Skeletal muscle satellite cell (primary cell): Measurements from ENCODE around the gene TEAD2. TPM values are rescaled to one million over a fixed set of nuclear protein-coding genes. Genes with fewer than 3 reads are reported as not detected.
A peak's percentile ranks its signal among the peaks of the same experiment; 100 is the strongest.

ENCODE experiments used
- H3K27me3 ChIP-seq: 2 replicates; pipeline ENCODE4 v1.7.0; 2013; ENCODE audit warnings: low read length; ENCODE audit not compliant: control insufficient read depth, insufficient read depth
- H3K36me3 ChIP-seq: 2 replicates; pipeline ENCODE4 v1.7.0; 2013; ENCODE audit warnings: mild to moderate bottlenecking, control low read depth, low read length; ENCODE audit not compliant: insufficient read depth
- H3K4me1 ChIP-seq: 2 replicates; pipeline ENCODE4 v1.7.0; 2013; ENCODE audit warnings: low read length; ENCODE audit not compliant: control insufficient read depth, insufficient read depth
- H3K4me2 ChIP-seq: 2 replicates; pipeline ENCODE4 v1.7.0; 2013; ENCODE audit warnings: mild to moderate bottlenecking, low read length
- H3K4me3 ChIP-seq: 2 replicates; pipeline ENCODE4 v1.7.0; 2013; ENCODE audit warnings: low read length
- H3K9ac ChIP-seq: 2 replicates; pipeline ENCODE4 v1.7.0; 2013; ENCODE audit warnings: mild to moderate bottlenecking, low read depth, low read length, moderate library complexity
- H3K9me3 ChIP-seq: replicated peaks from 2 replicates; pipeline ENCODE4 v1.7.0; 2013; ENCODE audit warnings: mild to moderate bottlenecking, control low read depth, low read length
- total RNA-seq: library from RNA; depleted of rRNA; stranded (reverse); fragments of >200 nt; gene quantifications from 2 replicates; pipeline ENCODE4 v1.2.3, GENCODE V29; 2012; rRNA removed

The TEAD2 gene
- total RNA-seq = 8.4 and 10.9 TPM in 2 replicates

DNA sequence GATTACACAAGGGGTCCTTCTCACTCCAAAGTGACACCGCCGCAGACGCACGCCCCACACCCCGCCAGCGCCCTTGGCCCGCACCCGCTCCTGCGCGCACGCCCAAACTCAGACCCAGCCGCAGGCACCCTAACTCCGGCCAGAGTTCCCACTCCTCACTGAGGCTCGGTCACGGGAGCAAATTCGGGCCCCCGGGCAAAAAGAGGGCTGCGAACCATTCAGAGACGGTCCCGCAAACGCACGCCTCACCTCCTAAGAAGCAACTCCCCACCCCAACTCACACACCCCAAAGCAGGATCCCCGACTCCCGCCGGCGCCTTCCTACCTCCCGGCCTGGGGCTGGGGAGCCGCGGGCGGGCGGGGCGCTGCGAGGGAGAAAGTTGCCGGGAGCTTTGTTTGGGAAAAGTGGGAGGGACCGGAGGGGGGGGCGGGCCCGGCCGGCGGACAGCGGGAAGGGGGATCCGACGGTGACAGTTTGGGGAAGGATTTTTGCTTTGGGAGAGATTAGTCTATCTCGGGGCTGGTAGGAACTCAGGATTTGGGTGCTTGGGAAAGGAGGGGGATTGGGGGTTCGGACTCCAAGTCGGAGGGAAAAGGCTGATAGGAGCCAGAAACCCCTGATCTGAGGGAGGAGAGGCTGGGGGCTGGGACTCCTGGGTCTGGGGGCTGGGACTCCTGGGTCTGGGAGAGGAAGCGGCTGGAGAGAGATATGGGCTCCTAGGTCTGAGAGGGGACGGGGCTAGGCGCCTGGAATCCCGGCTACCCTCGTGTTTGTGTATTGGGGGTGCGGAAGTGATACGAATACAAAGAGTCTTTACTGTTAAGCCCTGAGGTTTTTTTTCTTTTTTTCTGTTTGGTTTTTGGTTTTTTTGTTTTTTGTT lies at the start of gene TEAD2:
Gene TEAD2 (minus strand): TSS at position 369 of the 881 bp plus-strand sequence. CDS start 2,341 bp downstream, outside the sequence.
- H3K4me1 ChIP-seq = peaks cover 8% of the 10 kb centered on the region
- H3K9ac ChIP-seq = peak within 1 kb of the TSS; percentile 92
- H3K4me3 ChIP-seq = peak within 1 kb of the TSS; percentile 89
- peak within 1 kb of the TSS; percentile 91 for H3K4me2 ChIP-seq
- H3K9me3 ChIP-seq = no peaks in the 10 kb centered on the region
- H3K36me3 ChIP-seq = peaks cover 5% of the 10 kb centered on the region
- H3K27me3 ChIP-seq = no peaks in the 10 kb centered on the region

DNA sequence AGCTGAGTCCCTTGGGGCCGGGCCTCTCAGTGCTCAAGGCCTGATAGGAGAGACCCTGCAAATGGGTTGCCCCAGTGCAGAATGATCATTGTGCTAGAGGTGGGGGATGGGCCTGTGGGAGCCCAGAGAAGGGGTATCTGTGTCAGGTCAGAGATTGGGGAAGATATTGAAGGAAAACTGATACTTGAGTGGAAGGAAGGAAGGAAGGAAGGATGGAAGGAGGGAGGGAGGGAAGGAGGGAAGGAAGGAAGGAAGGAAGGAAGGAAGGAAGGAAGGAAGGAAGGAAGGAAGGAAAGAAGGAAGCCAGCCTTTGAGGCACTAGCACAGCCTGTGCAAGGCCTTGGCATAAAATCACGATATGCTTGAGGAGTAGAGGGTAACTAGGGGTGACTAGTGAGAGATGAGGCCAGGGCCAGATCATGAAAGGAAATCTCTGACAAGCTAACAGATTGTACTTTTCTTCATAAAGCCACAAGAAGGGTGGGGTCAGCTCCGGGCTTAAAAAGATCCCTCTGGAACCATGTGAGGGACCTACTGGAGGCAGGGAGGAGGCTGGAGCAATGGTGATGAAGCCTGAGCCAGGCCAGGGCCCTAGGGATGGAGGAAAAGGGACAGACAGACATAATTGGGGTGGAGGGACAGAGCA lies 49.6 kb upstream of the TEAD2 start:
- H3K27me3 ChIP-seq = peaks cover 52% of the 10 kb centered on the region
- no peak overlapping the region for H3K9ac ChIP-seq
- H3K9me3 ChIP-seq = no peaks in the 10 kb centered on the region
- no peaks in the 10 kb centered on the region for H3K36me3 ChIP-seq
- H3K4me2 ChIP-seq = no peak overlapping the region
- no peak overlapping the region for H3K4me3 ChIP-seq
- no peaks in the 10 kb centered on the region for H3K4me1 ChIP-seq

GRCh38 chr19:49409441-49410029 lies 47.3 kb upstream of the TEAD2 start:
- Histone ChIP-seq H3K4me2 (no peak overlapping the region), H3K4me3 (no peak overlapping the region), H3K9me3 (no peaks in the 10 kb centered on the region), H3K36me3 (no peaks in the 10 kb centered on the region), H3K9ac (no peak overlapping the region), H3K4me1 (no peaks in the 10 kb centered on the region), H3K27me3 (peaks cover 39% of the 10 kb centered on the region)

DNA sequence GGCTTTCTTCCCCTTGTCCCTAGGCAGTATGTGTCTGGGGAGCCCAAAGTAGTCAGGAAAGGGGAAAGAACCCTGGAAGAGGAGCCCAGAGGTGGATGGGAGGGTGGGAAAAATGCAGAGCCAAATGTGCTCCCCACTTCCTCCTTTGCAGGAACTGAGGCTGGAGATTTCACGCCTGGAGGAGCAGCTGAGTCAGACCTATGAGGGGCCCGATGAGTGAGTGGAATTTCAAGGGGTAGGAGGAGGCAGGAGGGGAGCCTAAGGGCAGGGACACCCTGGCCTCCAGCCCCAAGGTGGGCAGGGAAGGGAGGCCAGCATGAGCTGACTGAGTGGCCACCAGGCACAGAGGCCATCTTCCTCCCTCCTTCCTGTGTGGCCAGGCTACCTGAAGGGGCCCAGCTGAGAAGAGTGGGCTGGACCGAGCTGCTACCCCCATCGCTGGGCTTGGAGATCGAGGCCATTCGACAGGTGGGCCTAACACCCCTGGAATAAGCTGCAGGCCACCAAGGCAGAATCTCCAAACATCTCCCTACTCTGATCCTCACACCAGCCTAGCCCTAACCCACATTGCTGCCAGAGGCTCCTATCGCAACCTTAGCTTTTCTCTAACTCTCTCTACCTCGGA lies 46.7 kb upstream of the TEAD2 start:
- H3K4me2 ChIP-seq = no peak overlapping the region
- H3K9ac ChIP-seq = no peak overlapping the region
- H3K4me3 ChIP-seq = no peak overlapping the region
- no peaks in the 10 kb centered on the region for H3K4me1 ChIP-seq
- no peaks in the 10 kb centered on the region for H3K9me3 ChIP-seq
- peaks cover 34% of the 10 kb centered on the region for H3K27me3 ChIP-seq
- no peaks in the 10 kb centered on the region for H3K36me3 ChIP-seq

GRCh38 chr19:49407482-49408015 lies 45.3 kb upstream of the TEAD2 start:
- Histone ChIP-seq H3K4me1 (no peaks in the 10 kb centered on the region), H3K9ac (no peak overlapping the region), H3K9me3 (no peaks in the 10 kb centered on the region), H3K4me3 (no peak overlapping the region), H3K4me2 (no peak overlapping the region), H3K27me3 (peaks cover 22% of the 10 kb centered on the region), H3K36me3 (no peaks in the 10 kb centered on the region)

DNA sequence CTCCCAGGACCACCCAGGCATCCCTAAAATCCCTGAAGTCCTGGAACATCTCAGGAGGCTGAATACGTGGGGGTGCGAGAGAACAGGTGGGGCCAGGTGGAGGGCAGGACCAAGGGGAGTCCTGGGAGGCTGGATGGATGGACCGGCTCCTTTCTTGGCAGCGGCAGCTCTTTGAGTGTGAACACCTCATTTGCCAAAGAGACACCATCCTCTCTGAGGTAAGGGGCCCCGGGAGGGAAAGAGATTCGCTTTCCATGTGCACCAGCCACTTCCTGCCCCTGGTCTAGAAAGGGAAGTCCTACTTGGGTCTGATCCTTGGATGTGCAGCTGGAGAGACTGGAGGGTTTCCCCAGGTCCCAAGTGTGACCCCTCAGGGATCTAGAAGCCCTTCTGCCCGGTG lies 44.9 kb upstream of the TEAD2 start:
- H3K9ac ChIP-seq = no peak overlapping the region
- no peaks in the 10 kb centered on the region for H3K9me3 ChIP-seq
- no peak overlapping the region for H3K4me2 ChIP-seq
- H3K36me3 ChIP-seq = no peaks in the 10 kb centered on the region
- H3K4me3 ChIP-seq = no peak overlapping the region
- no peaks in the 10 kb centered on the region for H3K4me1 ChIP-seq
- H3K27me3 ChIP-seq = peaks cover 18% of the 10 kb centered on the region

DNA sequence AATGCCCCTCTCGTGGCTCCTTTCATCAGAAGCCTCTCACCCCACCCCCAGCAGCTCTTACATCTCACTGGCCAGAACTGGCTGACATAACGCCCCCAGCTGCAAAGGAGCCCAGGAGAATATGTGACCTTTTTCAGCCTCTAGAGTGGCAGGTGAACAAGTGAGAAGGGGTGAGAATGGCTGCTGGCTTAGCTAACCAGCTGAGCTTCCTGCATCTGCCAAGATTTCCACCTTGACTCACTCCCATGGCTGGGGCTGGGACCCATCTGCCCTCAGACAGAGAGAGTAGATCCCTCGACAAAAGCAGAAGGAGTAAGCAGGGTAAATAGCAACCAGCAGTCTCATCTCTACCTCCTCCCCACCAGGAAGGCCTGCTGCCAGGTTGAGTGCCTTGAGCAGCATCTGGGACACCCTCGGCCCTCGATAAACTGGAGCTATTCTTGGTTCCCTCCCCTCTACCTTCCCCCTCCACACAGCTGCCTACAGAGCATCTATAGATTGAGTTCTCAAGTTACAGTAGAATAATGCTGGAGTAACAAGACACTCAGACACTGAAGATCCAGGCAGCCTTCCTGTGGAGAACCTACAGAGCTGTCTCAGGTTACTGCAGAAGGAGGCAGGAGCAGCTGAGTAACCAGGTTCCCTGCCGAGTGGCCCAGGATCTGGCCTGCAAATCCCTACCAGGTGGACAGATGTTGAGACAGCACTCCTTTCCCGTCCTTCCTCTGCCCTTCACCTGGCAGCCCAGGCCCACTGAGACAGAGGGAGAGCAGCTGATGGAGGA lies 41.4 kb upstream of the TEAD2 start:
- Histone ChIP-seq H3K4me1 (no peaks in the 10 kb centered on the region), H3K27me3 (peaks cover 21% of the 10 kb centered on the region), H3K4me3 (no peak overlapping the region), H3K36me3 (no peaks in the 10 kb centered on the region), H3K9me3 (no peaks in the 10 kb centered on the region), H3K9ac (no peak overlapping the region), H3K4me2 (no peak overlapping the region)

- Histone ChIP-seq H3K9me3 (no peaks in the 10 kb centered on the region), H3K36me3 (no peaks in the 10 kb centered on the region), H3K4me1 (no peaks in the 10 kb centered on the region), H3K27me3 (peaks cover 29% of the 10 kb centered on the region), H3K9ac (no peak overlapping the region), H3K4me2 (no peak overlapping the region), H3K4me3 (no peak overlapping the region)
Observed at GRCh38 chr19:49400029-49400428, 37.8 kb upstream of the TEAD2 start.

GRCh38 chr19:49398931-49399330 lies 36.7 kb upstream of the TEAD2 start:
- Histone ChIP-seq H3K9ac (no peak overlapping the region), H3K27me3 (peaks cover 40% of the 10 kb centered on the region), H3K9me3 (no peaks in the 10 kb centered on the region), H3K4me3 (no peak overlapping the region), H3K36me3 (no peaks in the 10 kb centered on the region), H3K4me2 (no peak overlapping the region), H3K4me1 (no peaks in the 10 kb centered on the region)

DNA sequence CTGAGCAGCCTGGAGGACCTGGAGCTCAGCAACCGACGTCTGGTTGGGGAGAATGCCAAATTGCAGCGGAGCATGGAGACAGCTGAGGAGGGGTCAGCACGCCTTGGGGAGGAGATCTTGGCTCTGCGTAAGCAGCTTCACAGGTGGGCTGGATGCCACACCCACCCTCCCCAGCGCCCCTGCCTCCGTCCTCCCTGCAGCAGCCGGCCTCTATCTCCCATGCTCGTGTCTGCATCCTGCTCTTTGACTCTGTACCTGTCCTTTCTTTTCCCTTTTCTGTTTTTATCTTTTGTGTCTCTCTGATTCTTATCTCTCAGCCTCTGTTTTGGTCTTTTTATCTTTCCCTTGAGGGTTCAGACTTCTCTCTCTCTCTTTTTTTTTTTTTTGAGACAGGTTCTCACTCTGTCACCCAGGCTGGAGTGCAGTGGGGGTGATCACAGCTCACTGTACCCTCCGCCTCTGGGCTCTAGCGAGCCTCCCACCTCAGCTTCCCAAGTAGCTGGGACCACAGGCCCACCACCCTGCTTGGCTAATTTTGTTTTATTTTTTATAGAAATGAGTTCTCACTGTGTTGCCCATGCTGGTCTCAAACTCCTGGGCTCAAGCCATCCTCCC lies 35.9 kb upstream of the TEAD2 start:
- Histone ChIP-seq H3K9ac (no peak overlapping the region), H3K4me1 (no peaks in the 10 kb centered on the region), H3K9me3 (no peaks in the 10 kb centered on the region), H3K36me3 (no peaks in the 10 kb centered on the region), H3K4me2 (no peak overlapping the region), H3K4me3 (no peak overlapping the region), H3K27me3 (peaks cover 48% of the 10 kb centered on the region)
